HCT116 (cell line): ENCODE measurements around the gene MLLT6. TPM values are rescaled to one million over a fixed set of nuclear protein-coding genes. Genes with fewer than 3 reads are reported as not detected.
A peak's percentile ranks its signal among the peaks of the same experiment; 100 is the strongest.

ENCODE experiments used
- ATAC-seq: fragments of 200-7000 bp; cut with Tn5 transposase; 2 replicates; pipeline ENCODE4 v1.9.1; 2020; ENCODE audit warnings: mild to moderate bottlenecking, moderate library complexity
- Bru-seq: library from RNA; stranded (reverse); fragments of 400-500 nt; gene quantifications from one replicate; lab custom pipeline; 2021; lab: Mats Ljungman, UMichigan
- BruChase-seq, 2 experiments: library from RNA; stranded (reverse); fragments of 400-500 nt; gene quantifications; one replicate each; lab custom pipeline; 2021; lab: Mats Ljungman, UMichigan
- BruUV-seq: library from RNA; stranded (reverse); fragments of 400-500 nt; replicated peaks from 2 replicates; lab custom pipeline; 2021; lab: Mats Ljungman, UMichigan
- CTCF ChIA-PET: fragments of 300-600 bp; sonication (Branson Sonifier 250); formaldehyde crosslinking; loops from one replicate; lab custom pipeline; 2021; ENCODE audit warnings: antibody characterized with exemption; lab: Charles Lee
- POLR2A ChIA-PET: fragments of 300-600, 350-600 bp; sonication (Branson Sonifier 250); formaldehyde crosslinking; loops from one replicate; lab custom pipeline; 2021; ENCODE audit warnings: antibody characterized with exemption; lab: Charles Lee
- RAD21 ChIA-PET, 2 experiments: fragments of 300-600 bp; sonication (Branson Sonifier 250); formaldehyde crosslinking; loops; one replicate each; lab custom pipeline; 2023; ENCODE audit warnings: low total read pairs in 2 of 2; ENCODE audit not compliant: uncharacterized antibody in 2 of 2, unreplicated experiment in 2 of 2, low non-redundant PET in 1 of 2; lab: Charles Lee
- DNase-seq: peaks from one replicate; pipeline ENCODE4 v3.0.0-alpha.2; 2010; ENCODE audit warnings: low read depth, low spot score
- H2AFZ ChIP-seq: fragments of 200-600 bp; shearing (Covaris generic), sonication (generic); 2 replicates; pipeline ENCODE4 v1.6.1; 2017; ENCODE audit warnings: low read depth, mixed run types, mixed read lengths, antibody characterized with exemption, low read length; ENCODE audit not compliant: poor library complexity, severe bottlenecking
- H3K27ac ChIP-seq: 2 replicates; pipeline ENCODE4 v1.5.1; 2012; ENCODE audit warnings: low read depth, low read length
- H3K27me3 ChIP-seq: fragments of 200-600 bp; sonication (generic); 2 replicates; pipeline ENCODE4 v1.6.1; 2016; ENCODE audit warnings: mixed run types, low read length, mixed read lengths; ENCODE audit not compliant: insufficient read depth
- H3K36me3 ChIP-seq, 2 experiments: fragments of 200-500 bp in 1 of 2; fragments of 200-600 bp in 1 of 2; sonication (Bioruptor generic) in 1 of 2; sonication (generic) in 1 of 2; 2 replicates each; pipeline versions ENCODE4 v1.5.1 to v1.6.1; 2014 to 2016; ENCODE audit warnings: low read length in 2 of 2, inconsistent platforms in 1 of 2, mixed read lengths in 1 of 2, mixed run types in 1 of 2; ENCODE audit not compliant: insufficient read depth in 2 of 2, control insufficient read depth in 1 of 2
- H3K4me1 ChIP-seq, 2 experiments: fragments of 200-600 bp in 1 of 2; sonication (generic) in 1 of 2; 2 replicates each; pipeline versions ENCODE4 v1.5.1 to v1.6.1; 2012 to 2017; ENCODE audit warnings: low read length in 2 of 2, inconsistent platforms in 1 of 2, mild to moderate bottlenecking in 1 of 2, mixed read lengths in 1 of 2, mixed run types in 1 of 2, moderate library complexity in 1 of 2; ENCODE audit not compliant: insufficient read depth in 2 of 2, control insufficient read depth in 1 of 2
- H3K4me2 ChIP-seq: fragments of 200-600 bp; sonication (generic); 2 replicates; pipeline ENCODE4 v1.6.1; 2017; ENCODE audit warnings: mixed run types, low read length, mixed read lengths
- H3K4me3 ChIP-seq, 2 experiments: fragments of 200-600 bp in 1 of 2; sonication (generic) in 1 of 2; replicated peaks in 1 of 2; 2 replicates each; pipeline ENCODE4 v1.5.1; 2011 to 2016; ENCODE audit warnings: low read length in 2 of 2, control low read depth in 1 of 2, low read depth in 1 of 2, mild to moderate bottlenecking in 1 of 2, mixed read lengths in 1 of 2, mixed run types in 1 of 2
- H3K79me2 ChIP-seq: fragments of 200-600 bp; sonication (generic); 2 replicates; pipeline ENCODE4 v1.6.1; 2017; ENCODE audit warnings: mild to moderate bottlenecking, mixed run types, low read length, moderate library complexity, mixed read lengths; ENCODE audit not compliant: insufficient read depth
- H3K9ac ChIP-seq: fragments of 200-600 bp; sonication (generic); 2 replicates; pipeline ENCODE4 v1.6.1; 2016; ENCODE audit warnings: low read length, mixed read lengths
- H3K9me2 ChIP-seq: fragments of 200-600 bp; sonication (generic), shearing (Covaris generic); 2 replicates; pipeline ENCODE4 v1.6.1; 2017; ENCODE audit warnings: mixed run types, mild to moderate bottlenecking, moderate library complexity; ENCODE audit not compliant: insufficient read depth
- H3K9me3 ChIP-seq, 2 experiments: fragments of 200-500 bp in 1 of 2; fragments of 200-600 bp in 1 of 2; sonication (Bioruptor generic) in 1 of 2; sonication (generic) in 1 of 2; 2 replicates each; pipeline ENCODE4 v1.6.1; 2014 to 2017; ENCODE audit warnings: low read length in 2 of 2, mixed read lengths in 2 of 2, inconsistent platforms in 1 of 2, low read depth in 1 of 2, mild to moderate bottlenecking in 1 of 2, mixed run types in 1 of 2, moderate library complexity in 1 of 2; ENCODE audit not compliant: control insufficient read depth in 1 of 2, insufficient read depth in 1 of 2
- H4K20me1 ChIP-seq: fragments of 200-600 bp; sonication (generic), shearing (Covaris generic); 2 replicates; pipeline ENCODE4 v1.6.1; 2017; ENCODE audit warnings: mixed run types, mild to moderate bottlenecking, moderate library complexity; ENCODE audit not compliant: insufficient read depth
- EGR1 ChIP-seq: IDR thresholded peaks from 2 replicates; pipeline ENCODE4 v1.6.1; 2012; ENCODE audit warnings: low read depth
- SP1 ChIP-seq: IDR thresholded peaks from 2 replicates; pipeline ENCODE4 v1.6.1; 2012; ENCODE audit warnings: low read depth
- YY1 ChIP-seq: IDR thresholded peaks from 2 replicates; pipeline ENCODE4 v1.6.1; 2011; ENCODE audit warnings: low read length, low read depth, moderate library complexity, mild to moderate bottlenecking; ENCODE audit not compliant: insufficient replicate concordance; ENCODE audit errors: extremely low read depth
- ZFX ChIP-seq: fragments of 450-650 bp; IDR thresholded peaks from 2 replicates; pipeline ENCODE4 v1.6.1; 2017
- intact Hi-C: fragments of 100-400 bp; cut with micrococcal nuclease; formaldehyde crosslinking; loops from 2 replicates; pipeline ENCODE4 v1.10.0; 2022
- long read RNA-seq: library from polyadenylated mRNA; unstranded; transcript quantifications from one replicate; pipeline ENCODE4 v2.0.0, GENCODE V29; 2021; ENCODE audit not compliant: unreplicated experiment
- polyA plus RNA-seq: library from polyadenylated mRNA; unstranded; fragments of >200 nt; gene quantifications from 2 replicates; pipeline ENCODE4 v1.2.1, GENCODE V29; 2012; ENCODE audit warnings: missing spikeins
- total RNA-seq: library from RNA; stranded (reverse); gene quantifications from one replicate; pipeline ENCODE4 v1.2.1, GENCODE V29; 2021; ENCODE audit not compliant: unreplicated experiment

MLLT6 gene
- 110 TPM for total RNA-seq
- polyA plus RNA-seq, result 45.6 and 52.4 TPM in 2 replicates
- Bru-seq, nascent RNA, result percentile 82 among the genes with signal in this experiment
- BruChase-seq, experiment 1, labeled RNA remaining after a 6-hour chase, result percentile 96 among the genes with signal in this experiment
- BruChase-seq, experiment 2, labeled RNA remaining after a 2-hour chase, result percentile 92 among the genes with signal in this experiment
- long read RNA-seq, transcript MLLT6-205 (1 exons, 2,937 nt), result major isoform, 48 of 87 reads
- long read RNA-seq, partial matches to known transcripts, result 13 of 87 reads
- long read RNA-seq, other reads (novel, unspliced or antisense), result 26 of 87 reads

- intact Hi-C loops, result no loop called here
- POLR2A ChIA-PET, result interaction anchor here (0.6 to 1.6 kb wide), 4 partner anchors 28 to 147 kb away, joined by 3 to 4 read pairs (median 4); partner anchors contain the start of gene EPOP
- Histone ChIP-seq H3K27me3 (no peaks in the 10 kb centered on the region), H3K9me3 (no peaks in the 10 kb centered on the region), H3K9ac (peak within 1 kb of the TSS; percentile 92), H3K9me2 (no peaks in the 10 kb centered on the region), H3K27ac (peak within 1 kb of the TSS; percentile 99), H3K36me3 (peaks cover 8 to 21% of the 10 kb centered on the region in 2 experiments; a peak in 2 of 4 replicates), H3K79me2 (peaks cover 52% of the 10 kb centered on the region), H3K4me1 (peaks cover 31 to 60% of the 10 kb centered on the region in 2 experiments), H2AFZ (no peak within 1 kb of the TSS), H4K20me1 (no peaks in the 10 kb centered on the region), H3K4me2 (peak within 1 kb of the TSS; percentile 96), H3K4me3 (peak within 1 kb of the TSS; percentile 77 to 91)
- TF ChIP-seq EGR1 (0 out of 2 replicates have a peak, but pooled peaks have one; percentile 3), SP1 (0 out of 2 replicates have a peak, but pooled peaks have one; percentile 8), ZFX (no peak), YY1 (peak; percentile 68)
- DNase-seq (no peak), ATAC-seq (peak; percentile 30)
- RAD21 ChIA-PET, result no interaction called here
- no TSS peak for BruUV-seq
- CTCF ChIA-PET, result no interaction called here
Measured at GRCh38 chr17:38704606-38705522, at the start of gene MLLT6. Gene MLLT6 (plus strand): TSS chr17:38705273. CDS start chr17:38705633, 360 bp downstream.
